H1 (cell line): ENCODE data around the gene TXLNA. TPM values are rescaled to one million over a fixed set of nuclear protein-coding genes. Genes with fewer than 3 reads are reported as not detected.
A peak's percentile ranks its signal among the peaks of the same experiment; 100 is the strongest.

Source experiments
- CHD7 ChIP-seq: fragments of 300-600 bp; sonication (generic); IDR thresholded peaks from 2 replicates; pipeline ENCODE4 v1.7.1; 2012; ENCODE audit warnings: low read length, moderate library complexity, mild to moderate bottlenecking, inconsistent platforms; ENCODE audit not compliant: insufficient replicate concordance
- CTBP2 ChIP-seq: IDR thresholded peaks from 2 replicates; pipeline ENCODE4 v1.7.0; 2011; ENCODE audit warnings: borderline replicate concordance, mild to moderate bottlenecking, moderate library complexity, mixed read lengths, low read length; ENCODE audit not compliant: insufficient read depth, insufficient read length
- GABPA ChIP-seq: IDR thresholded peaks from 2 replicates; pipeline ENCODE4 v1.6.1; 2011; ENCODE audit warnings: mild to moderate bottlenecking, low read length, moderate library complexity, borderline replicate concordance; ENCODE audit not compliant: insufficient read depth
- GTF2F1 ChIP-seq: IDR thresholded peaks from 2 replicates; pipeline ENCODE4 v1.6.1; 2012; ENCODE audit warnings: low read depth, low read length, improper control_type of control experiment, borderline replicate concordance
- KDM4A ChIP-seq: IDR thresholded peaks from one replicate; pipeline ENCODE4 v1.7.1; 2012; ENCODE audit warnings: low read depth, mild to moderate bottlenecking, moderate library complexity, low read length, inconsistent platforms; ENCODE audit not compliant: severe bottlenecking
- MAFK ChIP-seq: IDR thresholded peaks from 2 replicates; pipeline ENCODE4 v1.6.1; 2012; ENCODE audit warnings: low read depth, mild to moderate bottlenecking, improper control_type of control experiment, low read length
- MAX ChIP-seq: IDR thresholded peaks from 2 replicates; pipeline ENCODE4 v1.6.1; 2012; ENCODE audit warnings: inconsistent platforms
- SP2 ChIP-seq: IDR thresholded peaks from 2 replicates; pipeline ENCODE4 v1.6.1; 2012; ENCODE audit warnings: mild to moderate bottlenecking, low read length, inconsistent platforms
- TAF7 ChIP-seq: optimal IDR thresholded peaks from 2 replicates; pipeline ENCODE3; 2011; ENCODE audit warnings: low read depth, mild to moderate bottlenecking, inconsistent platforms, low read length, moderate library complexity, borderline replicate concordance
- polyA plus RNA-seq, 7 experiments: library from polyadenylated mRNA; depleted of rRNA in 3 of 7; stranded (reverse) in 5 of 7; unstranded in 2 of 7; fragments of >200 nt in 5 of 7; fragments of 200-250 nt in 2 of 7; gene quantifications; 1 replicate in 5 of 7; 2 replicates in 1 of 7; 4 replicates in 1 of 7; pipeline versions ENCODE4 v1.2.1 to v1.2.3, GENCODE V29; 2011 to 2013; ENCODE audit warnings: missing spikeins in 2 of 7, mixed read lengths in 2 of 7
- total RNA-seq: library from RNA; stranded (reverse); fragmentation: NEBNext Ultra II Directional; extraction: Animal tissue kit (Norgen Biotek cat#: 25700); gene quantifications from 2 replicates; pipeline ENCODE4 v1.2.1, GENCODE V29; 2021

Gene TXLNA
- total and polyA plus RNA-seq, 2 of the 8 experiments (the other 6 are each of a cell fraction or from before 2014, with no cell fraction given): 31.3 to 46.9 TPM

GRCh38 chr1:32241001-32241763 is 61.7 kb downstream of the TXLNA start (continued):
- no peak for TF ChIP-seq TAF7
- TF ChIP-seq GABPA: 0 out of 2 replicates have a peak, but pooled peaks have one; percentile 8
- no peak for TF ChIP-seq CTBP2
- no peak for TF ChIP-seq SP2
- peak; percentile 91 for TF ChIP-seq MAX
- peak; percentile 80 for TF ChIP-seq KDM4A
- TF ChIP-seq GTF2F1: no peak
- no peak for TF ChIP-seq MAFK
- TF ChIP-seq CHD7: no peak
